Astrocyte (in vitro differentiated cells and primary cell): ENCODE data around the gene NGDN.

Experiments used
- CTCF ChIP-seq: IDR thresholded peaks from 2 replicates; pipeline ENCODE4 v1.5.1; 2011; ENCODE audit warnings: low read depth, mild to moderate bottlenecking, inconsistent platforms, low read length, moderate library complexity; ENCODE audit not compliant: insufficient read depth
- EZH2 ChIP-seq: IDR thresholded peaks from 2 replicates; pipeline ENCODE4 v1.6.1; 2012; ENCODE audit warnings: mild to moderate bottlenecking, low read length, inconsistent platforms; ENCODE audit not compliant: insufficient read depth

- no peak for TF ChIP-seq CTCF
- TF ChIP-seq EZH2: no peak
Observed at GRCh38 chr14:23464700-23465099, 4.8 kb upstream of the NGDN start.
